HCT116 (cell line): Measurements from ENCODE around the gene WDFY2. TPM values are rescaled to one million over a fixed set of nuclear protein-coding genes. Genes with fewer than 3 reads are reported as not detected.

Source experiments
- ATAC-seq: fragments of 200-7000 bp; cut with Tn5 transposase; 2 replicates; pipeline ENCODE4 v1.9.1; 2020; ENCODE audit warnings: mild to moderate bottlenecking, moderate library complexity
- BruUV-seq: library from RNA; stranded (reverse); fragments of 400-500 nt; replicated peaks from 2 replicates; lab custom pipeline; 2021; lab: Mats Ljungman, UMichigan
- CTCF ChIA-PET: fragments of 300-600 bp; sonication (Branson Sonifier 250); formaldehyde crosslinking; loops from one replicate; lab custom pipeline; 2021; ENCODE audit warnings: antibody characterized with exemption; lab: Charles Lee
- POLR2A ChIA-PET: fragments of 300-600, 350-600 bp; sonication (Branson Sonifier 250); formaldehyde crosslinking; loops from one replicate; lab custom pipeline; 2021; ENCODE audit warnings: antibody characterized with exemption; lab: Charles Lee
- RAD21 ChIA-PET, 2 experiments: fragments of 300-600 bp; sonication (Branson Sonifier 250); formaldehyde crosslinking; loops; one replicate each; lab custom pipeline; 2023; ENCODE audit warnings: low total read pairs in 2 of 2; ENCODE audit not compliant: uncharacterized antibody in 2 of 2, unreplicated experiment in 2 of 2, low non-redundant PET in 1 of 2; lab: Charles Lee
- DNase-seq: peaks from one replicate; pipeline ENCODE4 v3.0.0-alpha.2; 2010; ENCODE audit warnings: low read depth, low spot score
- H2AFZ ChIP-seq: fragments of 200-600 bp; shearing (Covaris generic), sonication (generic); 2 replicates; pipeline ENCODE4 v1.6.1; 2017; ENCODE audit warnings: low read depth, mixed run types, mixed read lengths, antibody characterized with exemption, low read length; ENCODE audit not compliant: poor library complexity, severe bottlenecking
- H3K27ac ChIP-seq: 2 replicates; pipeline ENCODE4 v1.5.1; 2012; ENCODE audit warnings: low read depth, low read length
- H3K27me3 ChIP-seq: fragments of 200-600 bp; sonication (generic); 2 replicates; pipeline ENCODE4 v1.6.1; 2016; ENCODE audit warnings: mixed run types, low read length, mixed read lengths; ENCODE audit not compliant: insufficient read depth
- H3K36me3 ChIP-seq, 2 experiments: fragments of 200-500 bp in 1 of 2; fragments of 200-600 bp in 1 of 2; sonication (Bioruptor generic) in 1 of 2; sonication (generic) in 1 of 2; 2 replicates each; pipeline versions ENCODE4 v1.5.1 to v1.6.1; 2014 to 2016; ENCODE audit warnings: low read length in 2 of 2, inconsistent platforms in 1 of 2, mixed read lengths in 1 of 2, mixed run types in 1 of 2; ENCODE audit not compliant: insufficient read depth in 2 of 2, control insufficient read depth in 1 of 2
- H3K4me1 ChIP-seq, 2 experiments: fragments of 200-600 bp in 1 of 2; sonication (generic) in 1 of 2; 2 replicates each; pipeline versions ENCODE4 v1.5.1 to v1.6.1; 2012 to 2017; ENCODE audit warnings: low read length in 2 of 2, inconsistent platforms in 1 of 2, mild to moderate bottlenecking in 1 of 2, mixed read lengths in 1 of 2, mixed run types in 1 of 2, moderate library complexity in 1 of 2; ENCODE audit not compliant: insufficient read depth in 2 of 2, control insufficient read depth in 1 of 2
- H3K4me2 ChIP-seq: fragments of 200-600 bp; sonication (generic); 2 replicates; pipeline ENCODE4 v1.6.1; 2017; ENCODE audit warnings: mixed run types, low read length, mixed read lengths
- H3K4me3 ChIP-seq, 2 experiments: fragments of 200-600 bp in 1 of 2; sonication (generic) in 1 of 2; replicated peaks in 1 of 2; 2 replicates each; pipeline ENCODE4 v1.5.1; 2011 to 2016; ENCODE audit warnings: low read length in 2 of 2, control low read depth in 1 of 2, low read depth in 1 of 2, mild to moderate bottlenecking in 1 of 2, mixed read lengths in 1 of 2, mixed run types in 1 of 2
- H3K79me2 ChIP-seq: fragments of 200-600 bp; sonication (generic); 2 replicates; pipeline ENCODE4 v1.6.1; 2017; ENCODE audit warnings: mild to moderate bottlenecking, mixed run types, low read length, moderate library complexity, mixed read lengths; ENCODE audit not compliant: insufficient read depth
- H3K9ac ChIP-seq: fragments of 200-600 bp; sonication (generic); 2 replicates; pipeline ENCODE4 v1.6.1; 2016; ENCODE audit warnings: low read length, mixed read lengths
- H3K9me2 ChIP-seq: fragments of 200-600 bp; sonication (generic), shearing (Covaris generic); 2 replicates; pipeline ENCODE4 v1.6.1; 2017; ENCODE audit warnings: mixed run types, mild to moderate bottlenecking, moderate library complexity; ENCODE audit not compliant: insufficient read depth
- H3K9me3 ChIP-seq, 2 experiments: fragments of 200-500 bp in 1 of 2; fragments of 200-600 bp in 1 of 2; sonication (Bioruptor generic) in 1 of 2; sonication (generic) in 1 of 2; 2 replicates each; pipeline ENCODE4 v1.6.1; 2014 to 2017; ENCODE audit warnings: low read length in 2 of 2, mixed read lengths in 2 of 2, inconsistent platforms in 1 of 2, low read depth in 1 of 2, mild to moderate bottlenecking in 1 of 2, mixed run types in 1 of 2, moderate library complexity in 1 of 2; ENCODE audit not compliant: control insufficient read depth in 1 of 2, insufficient read depth in 1 of 2
- H4K20me1 ChIP-seq: fragments of 200-600 bp; sonication (generic), shearing (Covaris generic); 2 replicates; pipeline ENCODE4 v1.6.1; 2017; ENCODE audit warnings: mixed run types, mild to moderate bottlenecking, moderate library complexity; ENCODE audit not compliant: insufficient read depth
- CBX3 ChIP-seq: IDR thresholded peaks from 2 replicates; pipeline ENCODE4 v1.6.1; 2012; ENCODE audit warnings: low read depth
- CEBPB ChIP-seq: IDR thresholded peaks from 2 replicates; pipeline ENCODE4 v1.6.1; 2012; ENCODE audit warnings: low read depth
- CTCF ChIP-seq, 3 experiments: fragments of 200-600 bp in 1 of 3; sonication (generic) in 1 of 3; IDR thresholded peaks in 2 of 3; conservative IDR thresholded peaks in 1 of 3; 2 replicates each; pipeline ENCODE4 v1.5.1; 2012 to 2017; ENCODE audit warnings: low read depth in 2 of 3, low read length in 2 of 3, antibody characterized with exemption in 1 of 3, borderline replicate concordance in 1 of 3, control low read depth in 1 of 3, mild to moderate bottlenecking in 1 of 3, mixed read lengths in 1 of 3, mixed run types in 1 of 3, moderate library complexity in 1 of 3; ENCODE audit not compliant: insufficient read depth in 1 of 3
- ELF1 ChIP-seq: IDR thresholded peaks from 2 replicates; pipeline ENCODE4 v1.6.1; 2012; ENCODE audit warnings: low read depth, borderline replicate concordance
- EZH2phosphoT487 ChIP-seq: fragments of 200-600 bp; IDR thresholded peaks from 2 replicates; pipeline ENCODE4 v1.6.1; 2018; ENCODE audit warnings: antibody characterized with exemption, borderline replicate concordance
- FOSL1 ChIP-seq: IDR thresholded peaks from 2 replicates; pipeline ENCODE4 v1.6.1; 2012; ENCODE audit warnings: low read depth
- JUND ChIP-seq: IDR thresholded peaks from 2 replicates; pipeline ENCODE4 v1.6.1; 2012
- POLR2A ChIP-seq: IDR thresholded peaks from 2 replicates; pipeline ENCODE4 v1.7.0; 2011; ENCODE audit warnings: borderline replicate concordance; ENCODE audit not compliant: insufficient read depth, insufficient read length; ENCODE audit errors: extremely low read depth
- POLR2AphosphoS5 ChIP-seq: IDR thresholded peaks from 2 replicates; pipeline ENCODE4 v1.6.1; 2011; ENCODE audit warnings: mild to moderate bottlenecking, low read depth, low read length, moderate library complexity
- RAD21 ChIP-seq: IDR thresholded peaks from 2 replicates; pipeline ENCODE4 v1.6.1; 2012; ENCODE audit warnings: low read depth, mild to moderate bottlenecking
- SIN3A ChIP-seq: IDR thresholded peaks from 2 replicates; pipeline ENCODE4 v1.6.1; 2012; ENCODE audit warnings: low read depth
- SP1 ChIP-seq: IDR thresholded peaks from 2 replicates; pipeline ENCODE4 v1.6.1; 2012; ENCODE audit warnings: low read depth
- SRF ChIP-seq: IDR thresholded peaks from 2 replicates; pipeline ENCODE4 v1.6.1; 2012; ENCODE audit warnings: low read depth
- TCF7L2 ChIP-seq: IDR thresholded peaks from 2 replicates; pipeline ENCODE4 v1.7.0; 2011; ENCODE audit warnings: borderline replicate concordance, inconsistent platforms; ENCODE audit not compliant: insufficient read depth, insufficient read length; ENCODE audit errors: extremely low read depth
- YY1 ChIP-seq: IDR thresholded peaks from 2 replicates; pipeline ENCODE4 v1.6.1; 2011; ENCODE audit warnings: low read length, low read depth, moderate library complexity, mild to moderate bottlenecking; ENCODE audit not compliant: insufficient replicate concordance; ENCODE audit errors: extremely low read depth
- ZFX ChIP-seq: fragments of 450-650 bp; IDR thresholded peaks from 2 replicates; pipeline ENCODE4 v1.6.1; 2017
- ZNF274 ChIP-seq: fragments of 200-500 bp; sonication (Bioruptor generic); IDR thresholded peaks from 2 replicates; pipeline ENCODE4 v1.6.1; 2014; ENCODE audit warnings: mild to moderate bottlenecking, low read depth, low read length, inconsistent platforms
- intact Hi-C: fragments of 100-400 bp; cut with micrococcal nuclease; formaldehyde crosslinking; loops from 2 replicates; pipeline ENCODE4 v1.10.0; 2022
- total RNA-seq: library from RNA; stranded (reverse); gene quantifications from one replicate; pipeline ENCODE4 v1.2.1, GENCODE V29; 2021; ENCODE audit not compliant: unreplicated experiment
- TF ChIP-seq, protein P1 (sequence below): IDR thresholded peaks from 2 replicates; pipeline ENCODE4 v1.6.1; 2011; ENCODE audit warnings: mild to moderate bottlenecking, low read length, moderate library complexity; ENCODE audit not compliant: insufficient replicate concordance; ENCODE audit errors: extremely low read depth
- TF ChIP-seq, protein P2 (sequence below): IDR thresholded peaks from 2 replicates; pipeline ENCODE4 v1.6.1; 2012; ENCODE audit warnings: low read depth
- TF ChIP-seq, protein P3 (sequence below): IDR thresholded peaks from 2 replicates; pipeline ENCODE4 v1.6.1; 2012

Gene WDFY2
- total RNA-seq, 1 experiment from 2014 or later, result 6.1 TPM

DNA sequence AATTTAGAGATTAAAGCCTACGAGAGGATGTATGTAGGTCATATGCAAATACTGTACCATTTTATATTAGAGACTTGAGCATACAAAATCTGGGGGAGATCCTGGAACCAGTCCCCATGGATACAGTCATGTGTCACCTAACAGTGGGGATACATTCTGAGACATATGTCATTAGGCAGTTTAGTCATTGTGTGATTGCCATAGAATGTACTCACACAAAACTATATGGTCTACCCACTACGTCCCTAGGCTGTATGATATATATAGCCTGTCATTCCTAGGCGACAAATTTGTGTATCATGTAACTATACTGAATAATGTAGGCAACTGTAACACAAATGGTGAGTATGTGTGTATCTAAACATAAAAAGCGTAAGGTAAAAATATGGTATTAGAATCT, 62.8 kb downstream of the WDFY2 start:
- Histone ChIP-seq H3K4me2 (no peak overlapping the region), H3K36me3 (no peaks in the 10 kb centered on the region), H4K20me1 (no peaks in the 10 kb centered on the region), H3K4me3 (no peak overlapping the region), H3K79me2 (no peaks in the 10 kb centered on the region), H3K27ac (no peak overlapping the region), H2AFZ (no peak overlapping the region), H3K9ac (no peak overlapping the region), H3K9me2 (no peaks in the 10 kb centered on the region), H3K27me3 (no peaks in the 10 kb centered on the region), H3K9me3 (no peaks in the 10 kb centered on the region), H3K4me1 (peaks cover 27 to 33% of the 10 kb centered on the region in 2 experiments)
- ChIA-PET CTCF (no interaction called here), POLR2A (no interaction called here), RAD21 (no interaction called here)
- DNase-seq (no peak), ATAC-seq (no peak)
- intact Hi-C loops, result no loop called here
- no TSS peak for BruUV-seq
- no peak for TF ChIP-seq TCF7L2
- no peak for TF ChIP-seq RAD21
- TF ChIP-seq ZFX, result no peak
- TF ChIP-seq, protein P1, sequence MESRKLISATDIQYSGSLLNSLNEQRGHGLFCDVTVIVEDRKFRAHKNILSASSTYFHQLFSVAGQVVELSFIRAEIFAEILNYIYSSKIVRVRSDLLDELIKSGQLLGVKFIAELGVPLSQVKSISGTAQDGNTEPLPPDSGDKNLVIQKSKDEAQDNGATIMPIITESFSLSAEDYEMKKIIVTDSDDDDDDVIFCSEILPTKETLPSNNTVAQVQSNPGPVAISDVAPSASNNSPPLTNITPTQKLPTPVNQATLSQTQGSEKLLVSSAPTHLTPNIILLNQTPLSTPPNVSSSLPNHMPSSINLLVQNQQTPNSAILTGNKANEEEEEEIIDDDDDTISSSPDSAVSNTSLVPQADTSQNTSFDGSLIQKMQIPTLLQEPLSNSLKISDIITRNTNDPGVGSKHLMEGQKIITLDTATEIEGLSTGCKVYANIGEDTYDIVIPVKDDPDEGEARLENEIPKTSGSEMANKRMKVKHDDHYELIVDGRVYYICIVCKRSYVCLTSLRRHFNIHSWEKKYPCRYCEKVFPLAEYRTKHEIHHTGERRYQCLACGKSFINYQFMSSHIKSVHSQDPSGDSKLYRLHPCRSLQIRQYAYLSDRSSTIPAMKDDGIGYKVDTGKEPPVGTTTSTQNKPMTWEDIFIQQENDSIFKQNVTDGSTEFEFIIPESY, result no peak
- no peak for TF ChIP-seq POLR2A
- no peak for TF ChIP-seq FOSL1
- TF ChIP-seq SRF, result no peak
- TF ChIP-seq, protein P2, sequence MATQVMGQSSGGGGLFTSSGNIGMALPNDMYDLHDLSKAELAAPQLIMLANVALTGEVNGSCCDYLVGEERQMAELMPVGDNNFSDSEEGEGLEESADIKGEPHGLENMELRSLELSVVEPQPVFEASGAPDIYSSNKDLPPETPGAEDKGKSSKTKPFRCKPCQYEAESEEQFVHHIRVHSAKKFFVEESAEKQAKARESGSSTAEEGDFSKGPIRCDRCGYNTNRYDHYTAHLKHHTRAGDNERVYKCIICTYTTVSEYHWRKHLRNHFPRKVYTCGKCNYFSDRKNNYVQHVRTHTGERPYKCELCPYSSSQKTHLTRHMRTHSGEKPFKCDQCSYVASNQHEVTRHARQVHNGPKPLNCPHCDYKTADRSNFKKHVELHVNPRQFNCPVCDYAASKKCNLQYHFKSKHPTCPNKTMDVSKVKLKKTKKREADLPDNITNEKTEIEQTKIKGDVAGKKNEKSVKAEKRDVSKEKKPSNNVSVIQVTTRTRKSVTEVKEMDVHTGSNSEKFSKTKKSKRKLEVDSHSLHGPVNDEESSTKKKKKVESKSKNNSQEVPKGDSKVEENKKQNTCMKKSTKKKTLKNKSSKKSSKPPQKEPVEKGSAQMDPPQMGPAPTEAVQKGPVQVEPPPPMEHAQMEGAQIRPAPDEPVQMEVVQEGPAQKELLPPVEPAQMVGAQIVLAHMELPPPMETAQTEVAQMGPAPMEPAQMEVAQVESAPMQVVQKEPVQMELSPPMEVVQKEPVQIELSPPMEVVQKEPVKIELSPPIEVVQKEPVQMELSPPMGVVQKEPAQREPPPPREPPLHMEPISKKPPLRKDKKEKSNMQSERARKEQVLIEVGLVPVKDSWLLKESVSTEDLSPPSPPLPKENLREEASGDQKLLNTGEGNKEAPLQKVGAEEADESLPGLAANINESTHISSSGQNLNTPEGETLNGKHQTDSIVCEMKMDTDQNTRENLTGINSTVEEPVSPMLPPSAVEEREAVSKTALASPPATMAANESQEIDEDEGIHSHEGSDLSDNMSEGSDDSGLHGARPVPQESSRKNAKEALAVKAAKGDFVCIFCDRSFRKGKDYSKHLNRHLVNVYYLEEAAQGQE, result no peak
- TF ChIP-seq, protein P3, sequence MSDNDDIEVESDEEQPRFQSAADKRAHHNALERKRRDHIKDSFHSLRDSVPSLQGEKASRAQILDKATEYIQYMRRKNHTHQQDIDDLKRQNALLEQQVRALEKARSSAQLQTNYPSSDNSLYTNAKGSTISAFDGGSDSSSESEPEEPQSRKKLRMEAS, result no peak
- no peak for TF ChIP-seq CBX3
- no peak for TF ChIP-seq POLR2AphosphoS5
- no peak for TF ChIP-seq YY1
- TF ChIP-seq SP1, result no peak
- TF ChIP-seq ELF1, result no peak
- TF ChIP-seq ZNF274, result no peak
- TF ChIP-seq CEBPB, result no peak
- TF ChIP-seq EZH2phosphoT487, result no peak
- TF ChIP-seq CTCF (IDR thresholded peaks at IDR 0.05 in 2 of 3, conservative IDR thresholded peaks at IDR 0.05 in 1 of 3; ENCODE audit: borderline replicate concordance in 1 of 3, insufficient read depth in 1 of 3, low read depth in 2 of 3, low read length in 2 of 3), result no peak
- TF ChIP-seq JUND, result no peak
- TF ChIP-seq SIN3A, result no peak
